Right lobe of liver (tissue), 4 donors: ENCODE results near the gene KCNT2.

ENCODE experiments used
- POLR2A ChIP-seq: fragments of 450-650 bp; IDR thresholded peaks from one replicate; pipeline ENCODE4 v1.6.1; 2017; ENCODE audit warnings: antibody characterized with exemption, mild to moderate bottlenecking
- TF ChIP-seq, protein P1 (sequence below), 4 donors: fragments of 200-600 bp in 3 of 4; fragments of 450-650 bp in 1 of 4; IDR thresholded peaks; one replicate each; pipeline versions ENCODE4 v1.5.1 to v1.8.0; 2016 to 2022; ENCODE audit warnings: antibody characterized with exemption in 4 of 4, mild to moderate bottlenecking in 2 of 4
- donor health status: DM: no; HTN: no; CAD: no.
- donor health status: DM: no; HTN: no; CAD: no.
- donor health status: DM: no; HTN: yes; CAD: no.

DNA sequence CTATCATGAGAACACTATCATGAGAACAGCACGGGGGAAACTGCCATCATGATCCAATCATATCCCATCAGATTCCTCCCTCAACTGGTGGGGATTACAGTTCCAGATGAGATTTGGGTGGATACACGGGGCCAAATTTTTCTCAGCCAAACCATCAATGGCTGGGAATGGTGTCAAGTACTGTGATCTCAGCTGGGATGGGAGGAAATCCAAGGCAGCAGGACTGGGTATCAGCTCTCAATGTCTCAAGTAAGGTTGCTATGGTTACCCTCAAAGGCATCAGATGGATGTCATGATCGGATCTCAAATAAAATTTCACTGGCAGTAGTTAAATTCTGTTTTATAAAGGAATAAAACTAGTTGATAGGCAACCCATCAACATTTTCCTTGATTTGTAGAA is 399.0 kb downstream of the KCNT2 start:
- TF ChIP-seq, protein P1, sequence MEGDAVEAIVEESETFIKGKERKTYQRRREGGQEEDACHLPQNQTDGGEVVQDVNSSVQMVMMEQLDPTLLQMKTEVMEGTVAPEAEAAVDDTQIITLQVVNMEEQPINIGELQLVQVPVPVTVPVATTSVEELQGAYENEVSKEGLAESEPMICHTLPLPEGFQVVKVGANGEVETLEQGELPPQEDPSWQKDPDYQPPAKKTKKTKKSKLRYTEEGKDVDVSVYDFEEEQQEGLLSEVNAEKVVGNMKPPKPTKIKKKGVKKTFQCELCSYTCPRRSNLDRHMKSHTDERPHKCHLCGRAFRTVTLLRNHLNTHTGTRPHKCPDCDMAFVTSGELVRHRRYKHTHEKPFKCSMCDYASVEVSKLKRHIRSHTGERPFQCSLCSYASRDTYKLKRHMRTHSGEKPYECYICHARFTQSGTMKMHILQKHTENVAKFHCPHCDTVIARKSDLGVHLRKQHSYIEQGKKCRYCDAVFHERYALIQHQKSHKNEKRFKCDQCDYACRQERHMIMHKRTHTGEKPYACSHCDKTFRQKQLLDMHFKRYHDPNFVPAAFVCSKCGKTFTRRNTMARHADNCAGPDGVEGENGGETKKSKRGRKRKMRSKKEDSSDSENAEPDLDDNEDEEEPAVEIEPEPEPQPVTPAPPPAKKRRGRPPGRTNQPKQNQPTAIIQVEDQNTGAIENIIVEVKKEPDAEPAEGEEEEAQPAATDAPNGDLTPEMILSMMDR (IDR thresholded peaks at IDR 0.05): no peak
- TF ChIP-seq POLR2A: no peak
